Tibial artery (tissue), 4 donors: Measurements from ENCODE around the gene MCM5.

ENCODE experiments used
- DNase-seq, 2 donors: peaks; one replicate each; pipeline ENCODE4 v3.0.0-alpha.2; 2019
- H3K27ac ChIP-seq, 2 donors: fragments of 200-600 bp; sonication (generic) in 1 of 2; 1 replicate in 1 of 2; 2 replicates in 1 of 2; pipeline ENCODE4 v1.5.1; 2018 to 2019; ENCODE audit warnings: mild to moderate bottlenecking in 1 of 2
- H3K27me3 ChIP-seq, 2 donors: fragments of 200-600 bp; sonication (generic) in 1 of 2; one replicate each; pipeline versions ENCODE4 v1.5.1 to v1.6.0; 2016 to 2019
- H3K36me3 ChIP-seq, 3 donors: fragments of 200-600 bp; sonication (generic) in 2 of 3; one replicate each; pipeline ENCODE4 v1.5.1; 2016 to 2019; ENCODE audit warnings: mild to moderate bottlenecking in 2 of 3
- H3K4me1 ChIP-seq, 4 donors: fragments of 200-600 bp; sonication (generic) in 2 of 4; 1 replicate in 3 of 4; 2 replicates in 1 of 4; pipeline ENCODE4 v1.5.1; 2016 to 2019
- H3K4me3 ChIP-seq, 2 donors: fragments of 200-600 bp; sonication (generic) in 1 of 2; 1 replicate in 1 of 2; 2 replicates in 1 of 2; pipeline ENCODE4 v1.5.1; 2018 to 2019; ENCODE audit warnings: mild to moderate bottlenecking in 2 of 2
- H3K9me3 ChIP-seq, 3 donors: fragments of 200-600 bp; sonication (generic) in 1 of 3; one replicate each; pipeline ENCODE4 v1.5.1; 2016 to 2019
- CTCF ChIP-seq, 2 experiments: fragments of 200-600 bp in 1 of 2; fragments of 450-650 bp in 1 of 2; IDR thresholded peaks; one replicate each; pipeline ENCODE4 v1.5.1; 2017 to 2019; ENCODE audit warnings: antibody characterized with exemption in 2 of 2, mild to moderate bottlenecking in 1 of 2, moderate library complexity in 1 of 2
- intact Hi-C: fragments of 100-400 bp; cut with DNase I; formaldehyde crosslinking; loops from one replicate; pipeline ENCODE4 v1.15.0; 2023; ENCODE audit warnings: low total_unique reads

The MCM5 gene

DNA sequence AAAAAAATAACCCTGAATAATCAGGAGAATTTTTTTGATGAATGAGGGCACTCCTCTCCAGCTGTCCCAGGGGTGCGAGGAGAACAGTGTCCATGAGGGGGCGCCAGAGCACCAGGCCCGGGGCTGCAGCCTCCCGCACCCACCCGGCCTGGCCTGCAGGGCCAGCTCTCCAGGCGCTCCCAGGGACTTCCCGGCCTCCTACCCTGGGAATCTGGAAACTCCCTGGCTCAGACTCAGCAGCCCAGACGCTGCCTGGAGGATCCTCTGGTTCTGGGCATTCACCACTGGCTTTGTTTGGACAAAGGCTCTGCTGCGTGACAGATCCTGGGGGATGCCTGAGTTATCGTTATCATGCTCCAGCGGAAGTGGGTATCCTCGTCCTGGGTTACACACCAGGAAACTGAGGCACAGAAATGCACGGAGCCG lies 31.0 kb downstream of the MCM5 start:
- intact Hi-C loops, result loop anchor here (2.0 to 5.0 kb wide), 3 partner anchors 152 to 691 kb away; no protein-coding TSS in a partner anchor
- Histone ChIP-seq H3K27ac (no peak overlapping the region), H3K36me3 (peaks cover 9 to 23% (median 10%) of the 10 kb centered on the region in 3 donors), H3K9me3 (peaks cover 0 to 12% (median 8%) of the 10 kb centered on the region in 3 donors), H3K4me1 (peaks cover 0 to 6% (median 2%) of the 10 kb centered on the region in 4 donors), H3K27me3 (no peaks in the 10 kb centered on the region), H3K4me3 (no peak overlapping the region)
- peak; percentile 80 to 91 for DNase-seq
- TF ChIP-seq CTCF (IDR thresholded peaks at IDR 0.05), result peak; percentile 98 to 99

DNA sequence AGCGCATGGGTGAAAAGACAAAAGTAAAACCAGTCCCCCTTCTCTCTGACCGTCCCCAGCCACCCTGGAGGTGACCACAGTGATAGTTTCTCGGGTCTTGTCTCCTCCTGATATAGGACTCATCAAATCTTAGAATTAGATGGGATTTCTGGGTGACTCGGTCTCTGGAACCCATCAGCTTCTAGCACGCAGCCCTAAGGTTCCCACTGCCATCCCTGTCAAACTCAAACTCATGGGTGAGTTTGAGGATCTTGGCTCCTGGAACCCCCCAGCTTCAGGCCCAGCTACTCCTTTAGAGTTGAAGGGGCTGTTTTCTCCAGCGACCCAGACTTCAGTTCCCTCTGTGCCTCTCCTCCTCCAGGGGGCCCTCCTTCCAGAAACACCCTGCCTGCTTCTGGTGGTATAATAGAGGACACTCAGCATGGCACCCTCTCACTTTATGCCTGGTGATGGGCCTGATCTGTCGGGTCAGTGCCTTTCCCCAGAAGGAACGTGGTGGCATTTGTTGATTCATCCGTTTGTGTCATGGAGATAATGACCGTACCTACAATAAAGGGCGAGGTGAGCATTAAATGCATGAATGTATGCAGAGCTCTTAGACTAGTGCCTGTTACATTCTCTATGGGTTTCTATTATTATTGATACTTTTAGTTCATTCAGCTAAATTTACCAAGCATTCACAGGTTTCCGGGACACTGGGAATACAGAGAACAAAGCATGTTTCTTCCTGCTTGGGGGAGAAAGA lies 31.7 kb downstream of the MCM5 start:
- no peak overlapping the region for H3K4me3 ChIP-seq
- no peak for DNase-seq
- intact Hi-C loops, result loop anchor here (2.0 to 5.0 kb wide), 3 partner anchors 151 to 691 kb away; no protein-coding TSS in a partner anchor
- no peaks in the 10 kb centered on the region for H3K27me3 ChIP-seq
- peaks cover 0 to 12% (median 8%) of the 10 kb centered on the region in 3 donors for H3K9me3 ChIP-seq
- peaks cover 9 to 15% (median 10%) of the 10 kb centered on the region in 3 donors for H3K36me3 ChIP-seq
- TF ChIP-seq CTCF (IDR thresholded peaks at IDR 0.05), result no peak
- H3K4me1 ChIP-seq, result peaks cover 0 to 6% (median 2%) of the 10 kb centered on the region in 4 donors
- H3K27ac ChIP-seq, result no peak overlapping the region

DNA sequence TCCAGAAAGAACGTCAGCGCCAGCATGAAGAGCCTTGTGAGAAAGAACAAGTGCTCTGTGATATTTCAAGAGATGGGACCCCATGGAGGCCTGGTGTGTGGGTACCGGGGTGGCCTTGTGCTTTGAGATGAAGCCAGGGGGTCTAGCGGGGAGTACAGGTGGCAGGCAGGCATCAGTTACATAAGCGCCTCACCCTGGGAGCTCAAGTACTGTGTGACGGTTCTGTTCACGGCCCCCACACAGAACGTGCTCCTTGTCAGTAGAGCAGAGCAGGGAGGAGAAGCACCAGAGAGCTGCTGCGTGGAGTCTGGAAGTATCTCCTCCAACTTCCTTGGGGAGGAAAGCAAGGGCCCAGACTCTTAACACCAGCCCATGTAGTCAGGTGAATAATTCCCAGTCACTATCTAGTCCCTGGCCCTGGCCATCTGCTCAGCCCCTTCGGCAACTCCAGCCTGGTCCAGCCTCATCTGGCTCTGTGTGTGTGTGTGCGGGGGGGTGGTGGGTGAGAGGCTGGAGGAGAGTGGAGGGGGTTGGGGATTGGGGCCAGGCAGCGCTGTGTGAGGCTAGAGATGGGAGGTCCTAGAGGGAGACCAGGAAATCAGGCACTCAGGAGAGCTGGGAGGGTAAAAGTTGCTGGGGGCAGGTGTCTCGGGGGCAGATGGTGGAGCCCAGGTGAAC lies 32.4 kb downstream of the MCM5 start:
- Histone ChIP-seq H3K36me3 (peaks cover 9 to 12% (median 10%) of the 10 kb centered on the region in 3 donors), H3K4me1 (peaks cover 0 to 6% (median 2%) of the 10 kb centered on the region in 4 donors), H3K4me3 (no peak overlapping the region), H3K27me3 (no peaks in the 10 kb centered on the region), H3K27ac (no peak overlapping the region), H3K9me3 (peaks cover 0 to 12% (median 8%) of the 10 kb centered on the region in 3 donors)
- DNase-seq, result no peak
- intact Hi-C loops, result loop anchor here (5.0 kb wide), 2 partner anchors 190 to 690 kb away; no protein-coding TSS in a partner anchor
- no peak for TF ChIP-seq CTCF (IDR thresholded peaks at IDR 0.05)

DNA sequence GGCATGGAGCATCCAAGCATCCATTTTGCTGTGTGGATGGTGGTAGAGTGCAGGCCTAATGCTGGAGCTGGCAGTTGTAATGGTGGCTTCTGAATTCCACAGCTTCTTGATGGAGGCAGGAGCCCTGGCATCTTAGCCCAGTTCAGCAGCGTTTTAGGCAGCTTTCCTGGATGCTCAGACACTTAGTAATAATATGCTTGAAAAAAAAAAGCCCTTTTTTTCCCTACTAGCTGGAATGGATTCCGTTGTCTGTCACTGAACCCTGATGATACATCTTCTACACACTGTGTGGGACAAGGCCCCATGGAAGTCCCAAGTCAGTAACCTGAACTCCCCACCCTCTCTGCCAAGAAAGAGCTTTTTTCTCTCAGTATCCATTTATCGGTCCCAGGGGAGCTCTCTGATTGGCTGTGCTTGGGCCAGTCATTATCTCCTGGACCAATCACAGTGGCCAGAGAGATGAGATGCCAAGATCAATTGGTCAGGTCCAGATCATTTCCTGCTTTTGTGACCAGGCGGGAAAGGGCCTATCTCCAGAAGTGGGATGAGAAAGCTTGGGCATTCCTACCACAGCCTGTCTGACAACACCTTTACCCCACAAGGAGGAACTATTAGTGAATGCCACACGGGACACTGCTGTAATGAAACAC lies 34.2 kb downstream of the MCM5 start:
- H3K27ac ChIP-seq, result no peak overlapping the region
- H3K27me3 ChIP-seq, result no peaks in the 10 kb centered on the region
- H3K4me3 ChIP-seq, result no peak overlapping the region
- peaks cover 0 to 12% (median 8%) of the 10 kb centered on the region in 3 donors for H3K9me3 ChIP-seq
- H3K4me1 ChIP-seq, result peaks cover 0 to 6% (median 2%) of the 10 kb centered on the region in 4 donors
- intact Hi-C loops, result loop anchor here (5.0 kb wide), 2 partner anchors 188 to 688 kb away; no protein-coding TSS in a partner anchor
- H3K36me3 ChIP-seq, result peaks cover 9 to 12% (median 10%) of the 10 kb centered on the region in 3 donors
- TF ChIP-seq CTCF (IDR thresholded peaks at IDR 0.05), result no peak
- no peak for DNase-seq

DNA sequence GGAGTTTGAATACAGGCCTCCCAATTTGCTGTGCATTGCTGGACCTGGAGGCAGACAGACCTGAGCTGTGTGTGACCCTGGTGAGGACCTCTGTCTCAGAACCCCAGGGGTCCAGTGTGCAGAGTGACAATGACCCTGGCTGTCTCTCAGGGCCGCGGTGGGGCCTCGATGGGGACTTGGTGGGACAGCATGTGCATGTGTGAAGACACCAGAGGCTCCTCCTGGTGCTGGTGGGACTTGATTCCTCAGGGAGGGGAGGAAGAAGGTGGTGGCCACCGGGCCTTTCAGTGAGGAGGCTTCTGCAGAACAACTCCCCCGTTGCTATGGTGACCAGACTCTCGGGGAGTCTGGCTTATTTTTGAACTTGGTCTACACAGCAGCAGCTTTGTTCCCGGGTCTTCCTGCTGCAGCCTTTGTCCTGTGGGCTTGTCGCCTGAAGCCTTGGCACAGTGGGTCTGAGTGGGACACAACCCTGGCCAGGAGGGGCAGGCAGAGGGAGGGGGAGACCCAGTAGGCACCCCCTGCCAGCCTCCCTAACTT lies 35.3 kb downstream of the MCM5 start:
- DNase-seq, result no peak
- intact Hi-C loops, result no loop called here
- H3K27me3 ChIP-seq, result no peaks in the 10 kb centered on the region

More for the DNA sequence above, 35.3 kb downstream of the MCM5 start:
- Histone ChIP-seq H3K9me3 (peaks cover 0 to 12% (median 8%) of the 10 kb centered on the region in 3 donors), H3K27ac (no peak overlapping the region), H3K4me3 (no peak overlapping the region), H3K4me1 (peaks cover 0 to 6% (median 2%) of the 10 kb centered on the region in 4 donors), H3K36me3 (peaks cover 9 to 12% (median 10%) of the 10 kb centered on the region in 3 donors)
- no peak for TF ChIP-seq CTCF (IDR thresholded peaks at IDR 0.05)
